SJSA1 (cell line): ENCODE data around the gene GALR2. TPM values are rescaled to one million over a fixed set of nuclear protein-coding genes. Genes with fewer than 3 reads are reported as not detected.

Experiments used
- DNase-seq, 2 experiments: peaks; one replicate each; pipeline ENCODE4 v3.0.0-alpha.2; 2015 to 2020; ENCODE audit warnings: low spot score in 2 of 2, low read depth in 1 of 2
- H3K27ac ChIP-seq: fragments of 250-450 bp; sonication (Bioruptor Pico); 2 replicates; pipeline ENCODE4 v1.5.1; 2020; ENCODE audit warnings: mild to moderate bottlenecking, moderate library complexity
- H3K27me3 ChIP-seq: fragments of 250-450 bp; sonication (Bioruptor Pico); replicated peaks from 2 replicates; pipeline ENCODE4 v1.5.1; 2020; ENCODE audit warnings: mild to moderate bottlenecking, moderate library complexity
- H3K36me3 ChIP-seq: fragments of 250-450 bp; sonication (Bioruptor Pico); 2 replicates; pipeline ENCODE4 v1.5.1; 2020; ENCODE audit warnings: mild to moderate bottlenecking
- H3K4me1 ChIP-seq: fragments of 250-450 bp; sonication (Bioruptor Pico); replicated peaks from 2 replicates; pipeline ENCODE4 v1.6.1; 2021; ENCODE audit warnings: mild to moderate bottlenecking
- H3K4me3 ChIP-seq: fragments of 250-450 bp; sonication (Bioruptor Pico); 2 replicates; pipeline ENCODE4 v1.5.1; 2020; ENCODE audit warnings: mild to moderate bottlenecking
- H3K9me3 ChIP-seq: fragments of 250-450 bp; sonication (Bioruptor Pico); replicated peaks from 2 replicates; pipeline ENCODE4 v1.5.1; 2020; ENCODE audit warnings: mild to moderate bottlenecking
- total RNA-seq: library from RNA; depleted of rRNA; stranded (reverse); fragments of >200 nt; shearing (Covaris generic); gene quantifications from 2 replicates; pipeline ENCODE4 v1.2.3, GENCODE V29; 2014

GALR2 gene
- total RNA-seq, 1 experiment from 2014 or later = 0.18 TPM

DNA sequence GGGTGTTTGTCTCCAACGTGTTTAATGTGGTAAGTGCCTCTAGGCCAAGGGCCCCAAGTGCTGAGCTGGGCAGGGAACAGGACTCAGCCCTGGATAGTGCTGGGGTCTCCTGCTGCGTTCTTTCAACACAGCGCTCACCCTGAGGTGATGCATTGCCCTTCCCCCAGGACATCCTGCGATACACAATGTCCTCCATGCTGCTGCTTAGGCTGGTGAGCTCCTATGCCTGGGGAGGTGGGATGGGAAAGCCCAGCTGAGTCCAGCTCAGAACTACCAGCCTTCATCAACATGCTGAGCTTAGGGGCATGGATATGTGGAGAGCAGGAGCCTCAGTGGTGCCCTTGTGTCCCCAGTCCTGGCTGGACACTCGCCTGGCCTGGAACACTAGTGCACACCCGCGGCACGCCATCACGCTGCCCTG is 5.0 kb downstream of the GALR2 start:
- no peak for DNase-seq
- Histone ChIP-seq H3K4me1 (peaks cover 22% of the 10 kb centered on the region), H3K27ac (no peak overlapping the region), H3K9me3 (peaks cover 3% of the 10 kb centered on the region; the same call in 1 of the 2 replicates), H3K27me3 (peaks cover 63% of the 10 kb centered on the region), H3K4me3 (no peak overlapping the region), H3K36me3 (peaks cover 22% of the 10 kb centered on the region)

- Histone ChIP-seq H3K9me3 (peaks cover 3% of the 10 kb centered on the region; the same call in 1 of the 2 replicates), H3K4me1 (peaks cover 15% of the 10 kb centered on the region), H3K27ac (no peak overlapping the region), H3K36me3 (peaks cover 29% of the 10 kb centered on the region), H3K27me3 (peaks cover 56% of the 10 kb centered on the region), H3K4me3 (no peak overlapping the region)
- DNase-seq = no peak
Measured at GRCh38 chr17:76079956-76080767, 5.6 kb downstream of the GALR2 start.

GRCh38 chr17:76080768-76081287 is 6.2 kb downstream of the GALR2 start:
- Histone ChIP-seq H3K9me3 (peaks cover 3% of the 10 kb centered on the region; the same call in 1 of the 2 replicates), H3K27ac (no peak overlapping the region), H3K36me3 (peaks cover 35% of the 10 kb centered on the region), H3K4me3 (no peak overlapping the region), H3K27me3 (peaks cover 50% of the 10 kb centered on the region), H3K4me1 (peaks cover 10% of the 10 kb centered on the region)
- no peak for DNase-seq

- Histone ChIP-seq H3K4me3 (no peak overlapping the region), H3K27ac (no peak overlapping the region), H3K4me1 (peaks cover 10% of the 10 kb centered on the region), H3K9me3 (peaks cover 3% of the 10 kb centered on the region; the same call in 1 of the 2 replicates), H3K36me3 (peaks cover 42% of the 10 kb centered on the region), H3K27me3 (peaks cover 43% of the 10 kb centered on the region)
- DNase-seq = no peak
Measured at GRCh38 chr17:76081295-76082210, 7.0 kb downstream of the GALR2 start.

GRCh38 chr17:76082326-76083251 is 8.0 kb downstream of the GALR2 start:
- Histone ChIP-seq H3K27me3 (peaks cover 32% of the 10 kb centered on the region), H3K9me3 (no peaks in the 10 kb centered on the region), H3K36me3 (peaks cover 53% of the 10 kb centered on the region), H3K27ac (no peak overlapping the region), H3K4me3 (no peak overlapping the region), H3K4me1 (no peaks in the 10 kb centered on the region)
- no peak for DNase-seq

- Histone ChIP-seq H3K4me3 (no peak overlapping the region), H3K27ac (no peak overlapping the region), H3K4me1 (no peaks in the 10 kb centered on the region), H3K36me3 (peaks cover 64% of the 10 kb centered on the region), H3K9me3 (no peaks in the 10 kb centered on the region), H3K27me3 (peaks cover 23% of the 10 kb centered on the region)
- DNase-seq = no peak
Measured at GRCh38 chr17:76083536-76084182, 9.1 kb downstream of the GALR2 start.

DNA sequence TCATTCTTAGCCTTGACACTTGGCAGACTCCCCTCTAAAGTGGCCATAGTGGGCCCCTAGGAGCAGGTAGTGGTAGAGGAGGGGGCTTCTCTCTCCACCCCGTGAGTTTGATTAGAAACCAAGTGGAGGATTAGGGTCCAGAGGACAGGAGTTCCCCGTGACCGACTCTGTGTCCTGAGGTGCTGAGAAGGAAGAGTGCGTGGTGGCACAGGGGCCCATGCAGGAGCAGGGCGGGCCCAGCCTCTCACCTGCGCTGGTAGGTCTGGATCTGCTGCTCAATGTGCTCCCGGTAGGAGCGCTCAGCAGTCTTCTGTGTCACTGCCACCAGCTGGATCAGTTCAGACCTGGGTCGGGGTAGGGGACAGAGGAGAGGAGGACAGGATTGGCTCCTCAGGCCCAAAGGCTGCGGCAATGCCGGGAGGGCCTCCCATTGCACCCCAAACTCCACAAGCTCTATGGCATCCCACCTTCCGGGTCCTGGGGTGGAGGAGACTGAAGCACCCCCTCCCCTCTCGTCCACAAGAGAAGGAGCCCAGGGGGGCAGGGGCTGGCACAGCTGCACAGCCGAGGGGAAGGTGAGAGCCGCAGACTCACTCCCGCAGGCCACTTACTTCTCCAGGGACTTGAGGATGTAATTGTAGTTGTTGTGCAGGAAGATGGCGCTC is 10.6 kb downstream of the GALR2 start:
- Histone ChIP-seq H3K4me1 (no peaks in the 10 kb centered on the region), H3K9me3 (no peaks in the 10 kb centered on the region), H3K27ac (no peak overlapping the region), H3K4me3 (no peak overlapping the region), H3K27me3 (peaks cover 8% of the 10 kb centered on the region), H3K36me3 (peaks cover 79% of the 10 kb centered on the region)
- no peak for DNase-seq

DNA sequence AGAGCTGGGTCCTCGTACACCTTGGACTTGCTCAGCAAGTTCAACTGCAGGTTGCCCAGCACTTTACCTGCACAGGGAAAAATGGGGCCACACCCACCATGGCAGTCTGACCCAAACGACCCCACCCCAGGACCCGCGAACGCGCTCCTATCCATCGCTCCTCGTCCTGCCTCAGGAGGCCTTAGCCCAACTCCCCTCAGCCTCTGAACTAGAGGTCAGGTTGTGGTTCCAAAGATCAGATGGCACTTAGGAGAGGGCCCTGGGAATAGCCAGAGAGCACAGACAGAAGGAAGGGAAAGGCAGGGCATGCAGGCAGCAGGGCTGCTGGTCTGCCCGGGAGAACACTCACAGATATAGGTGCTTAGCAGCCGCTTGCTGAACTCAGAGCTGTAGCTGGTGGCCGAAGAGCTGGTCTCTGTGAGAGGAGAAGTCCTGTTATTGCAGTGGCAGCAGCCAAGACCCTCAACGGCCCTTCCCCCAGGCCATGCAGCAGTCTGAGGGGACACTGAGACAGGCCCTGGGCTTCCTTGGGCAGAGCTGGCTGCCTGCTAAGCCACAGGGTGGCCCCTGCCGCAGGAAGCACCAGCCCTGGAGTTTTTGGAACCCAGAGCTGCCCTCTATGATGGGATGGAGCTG is 11.3 kb downstream of the GALR2 start:
- Histone ChIP-seq H3K27ac (no peak overlapping the region), H3K4me3 (no peak overlapping the region), H3K4me1 (no peaks in the 10 kb centered on the region), H3K36me3 (peaks cover 85% of the 10 kb centered on the region), H3K27me3 (0 out of 2 replicates have a peak, but pooled peaks cover 1% of the 10 kb centered on the region), H3K9me3 (no peaks in the 10 kb centered on the region)
- no peak for DNase-seq

- Histone ChIP-seq H3K9me3 (no peaks in the 10 kb centered on the region), H3K36me3 (peaks cover 91% of the 10 kb centered on the region), H3K4me3 (no peak overlapping the region), H3K27me3 (no peaks in the 10 kb centered on the region), H3K27ac (no peak overlapping the region), H3K4me1 (no peaks in the 10 kb centered on the region)
- no peak for DNase-seq
Measured at GRCh38 chr17:76086384-76086783, 11.8 kb downstream of the GALR2 start.

DNA sequence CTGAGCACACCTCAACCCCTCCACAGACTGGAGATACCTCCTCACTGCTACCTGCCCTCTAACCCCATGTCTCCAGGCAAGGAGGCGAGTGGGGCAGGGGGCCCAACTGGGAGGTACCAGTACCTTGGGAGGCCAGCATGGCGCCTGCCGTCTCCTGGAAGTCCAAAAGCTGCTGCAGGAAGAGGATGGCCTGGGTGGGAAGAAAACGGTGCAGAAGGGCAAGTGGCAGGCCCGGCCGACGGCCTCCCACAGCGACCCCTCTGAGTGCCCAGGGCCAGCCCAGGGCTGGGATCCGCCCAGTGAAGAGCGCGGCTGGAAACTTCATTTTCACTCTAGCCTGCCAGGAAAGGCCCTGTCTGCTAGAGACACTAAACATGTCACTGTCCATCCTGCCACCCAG is 12.9 kb downstream of the GALR2 start:
- DNase-seq = no peak
- Histone ChIP-seq H3K4me1 (no peaks in the 10 kb centered on the region), H3K4me3 (no peak overlapping the region), H3K27me3 (no peaks in the 10 kb centered on the region), H3K36me3 (peaks cover 99% of the 10 kb centered on the region), H3K9me3 (no peaks in the 10 kb centered on the region), H3K27ac (no peak overlapping the region)

DNA sequence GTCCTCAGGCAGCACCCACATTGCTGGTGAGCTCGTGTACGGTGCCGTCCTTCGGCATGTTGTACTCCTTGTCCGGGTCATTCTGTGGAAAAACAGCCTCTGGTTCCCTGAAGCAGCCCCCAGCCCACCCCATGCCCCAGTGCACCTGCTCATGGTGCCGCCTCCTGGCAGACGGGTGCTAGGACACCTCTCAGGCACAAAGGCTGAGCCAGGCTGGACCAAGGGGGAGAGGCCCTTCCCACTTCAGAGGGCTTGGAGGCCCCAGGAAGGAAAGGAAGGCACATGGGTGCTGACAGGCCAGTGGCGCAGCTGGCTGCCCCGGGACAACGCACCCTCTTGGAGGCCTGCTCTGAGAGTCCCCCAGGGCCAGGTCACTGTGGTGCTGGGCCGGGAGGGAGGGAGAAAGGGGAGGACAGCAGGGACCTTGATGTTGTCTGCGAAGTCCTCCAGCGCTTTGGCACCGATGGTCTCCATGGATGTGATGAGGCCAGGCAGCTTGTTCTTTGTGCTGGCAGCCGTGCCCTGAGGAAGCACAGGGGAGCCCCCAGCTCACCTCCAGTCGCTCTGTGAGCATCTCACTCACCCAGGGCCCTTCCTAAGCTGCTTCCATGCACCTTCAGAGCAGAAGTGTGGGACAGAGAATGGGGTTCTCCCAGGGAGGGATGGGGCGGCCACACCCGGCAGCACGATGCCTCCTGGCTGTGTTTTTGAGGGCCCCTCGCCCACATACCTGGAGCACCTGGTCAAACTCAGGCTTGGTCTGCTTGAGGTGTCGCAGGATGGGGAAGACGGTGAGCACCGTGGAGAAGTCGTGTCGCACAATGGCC is 13.7 kb downstream of the GALR2 start:
- Histone ChIP-seq H3K36me3 (peaks cover 100% of the 10 kb centered on the region), H3K4me1 (no peaks in the 10 kb centered on the region), H3K27ac (no peak overlapping the region), H3K4me3 (no peak overlapping the region), H3K9me3 (no peaks in the 10 kb centered on the region), H3K27me3 (no peaks in the 10 kb centered on the region)
- DNase-seq = no peak
